ENCODE results near the gene TRDMT1. TPM values are rescaled to one million over a fixed set of nuclear protein-coding genes. Genes with fewer than 3 reads are reported as not detected.

The TRDMT1 gene
- total and polyA plus RNA-seq, 2 experiments from 2014 or later = 3.5 to 4.2 TPM

DNA sequence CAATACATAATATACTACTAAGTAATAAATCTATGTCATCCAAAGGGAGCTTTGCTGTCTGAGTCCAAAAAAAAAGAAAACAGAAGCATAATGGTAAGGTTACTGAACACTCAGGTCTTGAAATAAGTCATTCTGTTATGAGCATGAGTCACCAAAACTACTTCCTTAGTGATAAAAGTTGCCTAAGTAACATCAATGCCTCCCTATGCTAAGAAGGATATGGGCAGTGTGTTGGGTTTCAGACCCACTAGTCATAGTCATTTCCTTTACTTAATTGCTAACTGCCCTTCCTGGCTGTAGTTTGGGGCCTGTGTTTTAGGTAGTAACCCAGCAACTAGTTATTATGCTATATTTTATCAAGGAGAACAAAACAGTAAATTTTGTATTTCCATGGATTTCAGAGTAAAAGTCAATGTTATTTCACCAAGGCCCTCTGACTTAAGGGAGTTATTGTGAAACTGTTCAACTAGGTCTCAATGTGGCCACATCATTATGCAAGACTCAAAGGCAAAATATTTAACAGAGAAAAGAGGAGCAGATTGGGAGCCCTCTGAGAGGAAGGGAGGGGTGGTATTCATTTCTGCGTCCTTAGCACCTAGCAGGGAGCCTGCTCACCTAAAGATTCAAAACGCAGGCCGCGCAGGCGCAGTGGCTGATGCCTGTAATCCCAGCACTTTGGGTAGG is 14.9 kb upstream of the TRDMT1 start:
- Histone ChIP-seq H3K36me3 (replicated peaks; ENCODE audit: insufficient read depth, low read depth) (no peaks in the 10 kb centered on the region), H3K4me3 (no peak overlapping the region), H2AFZ (no peak overlapping the region), H3K27me3 (no peaks in the 10 kb centered on the region), H3K27ac (peak overlapping the region; percentile 85), H3K9me2 (replicated peaks; ENCODE audit: insufficient read depth) (no peaks in the 10 kb centered on the region), H3K9me3 (ENCODE audit: low read depth) (no peaks in the 10 kb centered on the region), H4K20me1 (ENCODE audit: insufficient read depth, poor library complexity, severe bottlenecking) (no peaks in the 10 kb centered on the region), H3K79me2 (no peaks in the 10 kb centered on the region), H3K4me1 (ENCODE audit: insufficient read depth) (peaks cover 10% of the 10 kb centered on the region), H3K4me2 (no peak overlapping the region)
- WGBS (ENCODE audit: low lambda C conversion rate, missing lambda C conversion rate) = 90% methylated on average over 5 of the region's 5 CpGs
- DNase-seq (ENCODE audit: low spot score) = peak; percentile 51
- TF ChIP-seq EZH2phosphoT487 (IDR thresholded peaks at IDR 0.05; ENCODE audit: low read depth, severe bottlenecking, unreplicated experiment) = no peak
- TF ChIP-seq EZH2 (IDR thresholded peaks at IDR 0.05; ENCODE audit: borderline replicate concordance) = no peak
- TF ChIP-seq, protein P1, sequence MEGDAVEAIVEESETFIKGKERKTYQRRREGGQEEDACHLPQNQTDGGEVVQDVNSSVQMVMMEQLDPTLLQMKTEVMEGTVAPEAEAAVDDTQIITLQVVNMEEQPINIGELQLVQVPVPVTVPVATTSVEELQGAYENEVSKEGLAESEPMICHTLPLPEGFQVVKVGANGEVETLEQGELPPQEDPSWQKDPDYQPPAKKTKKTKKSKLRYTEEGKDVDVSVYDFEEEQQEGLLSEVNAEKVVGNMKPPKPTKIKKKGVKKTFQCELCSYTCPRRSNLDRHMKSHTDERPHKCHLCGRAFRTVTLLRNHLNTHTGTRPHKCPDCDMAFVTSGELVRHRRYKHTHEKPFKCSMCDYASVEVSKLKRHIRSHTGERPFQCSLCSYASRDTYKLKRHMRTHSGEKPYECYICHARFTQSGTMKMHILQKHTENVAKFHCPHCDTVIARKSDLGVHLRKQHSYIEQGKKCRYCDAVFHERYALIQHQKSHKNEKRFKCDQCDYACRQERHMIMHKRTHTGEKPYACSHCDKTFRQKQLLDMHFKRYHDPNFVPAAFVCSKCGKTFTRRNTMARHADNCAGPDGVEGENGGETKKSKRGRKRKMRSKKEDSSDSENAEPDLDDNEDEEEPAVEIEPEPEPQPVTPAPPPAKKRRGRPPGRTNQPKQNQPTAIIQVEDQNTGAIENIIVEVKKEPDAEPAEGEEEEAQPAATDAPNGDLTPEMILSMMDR (IDR thresholded peaks at IDR 0.05; ENCODE audit: poor library complexity) = no peak

GRCh38 chr10:17215782-17216122 is 14.3 kb upstream of the TRDMT1 start:
- Histone ChIP-seq H3K9me2 (replicated peaks; ENCODE audit: insufficient read depth) (no peaks in the 10 kb centered on the region), H4K20me1 (ENCODE audit: insufficient read depth, poor library complexity, severe bottlenecking) (no peaks in the 10 kb centered on the region), H3K27ac (peak overlapping the region; percentile 85), H3K4me2 (no peak overlapping the region), H3K36me3 (replicated peaks; ENCODE audit: insufficient read depth, low read depth) (no peaks in the 10 kb centered on the region), H3K4me1 (ENCODE audit: insufficient read depth) (peaks cover 10% of the 10 kb centered on the region), H2AFZ (no peak overlapping the region), H3K9me3 (ENCODE audit: low read depth) (no peaks in the 10 kb centered on the region), H3K4me3 (no peak overlapping the region), H3K27me3 (no peaks in the 10 kb centered on the region), H3K79me2 (no peaks in the 10 kb centered on the region)
- TF ChIP-seq, protein P1 (IDR thresholded peaks at IDR 0.05; ENCODE audit: poor library complexity) = no peak
- TF ChIP-seq EZH2phosphoT487 (IDR thresholded peaks at IDR 0.05; ENCODE audit: low read depth, severe bottlenecking, unreplicated experiment) (no peak), EZH2 (IDR thresholded peaks at IDR 0.05; ENCODE audit: borderline replicate concordance) (no peak)
- WGBS (ENCODE audit: low lambda C conversion rate, missing lambda C conversion rate) = 90% methylated on average over 2 of the region's 2 CpGs
- DNase-seq (ENCODE audit: low spot score) = no peak

DNA sequence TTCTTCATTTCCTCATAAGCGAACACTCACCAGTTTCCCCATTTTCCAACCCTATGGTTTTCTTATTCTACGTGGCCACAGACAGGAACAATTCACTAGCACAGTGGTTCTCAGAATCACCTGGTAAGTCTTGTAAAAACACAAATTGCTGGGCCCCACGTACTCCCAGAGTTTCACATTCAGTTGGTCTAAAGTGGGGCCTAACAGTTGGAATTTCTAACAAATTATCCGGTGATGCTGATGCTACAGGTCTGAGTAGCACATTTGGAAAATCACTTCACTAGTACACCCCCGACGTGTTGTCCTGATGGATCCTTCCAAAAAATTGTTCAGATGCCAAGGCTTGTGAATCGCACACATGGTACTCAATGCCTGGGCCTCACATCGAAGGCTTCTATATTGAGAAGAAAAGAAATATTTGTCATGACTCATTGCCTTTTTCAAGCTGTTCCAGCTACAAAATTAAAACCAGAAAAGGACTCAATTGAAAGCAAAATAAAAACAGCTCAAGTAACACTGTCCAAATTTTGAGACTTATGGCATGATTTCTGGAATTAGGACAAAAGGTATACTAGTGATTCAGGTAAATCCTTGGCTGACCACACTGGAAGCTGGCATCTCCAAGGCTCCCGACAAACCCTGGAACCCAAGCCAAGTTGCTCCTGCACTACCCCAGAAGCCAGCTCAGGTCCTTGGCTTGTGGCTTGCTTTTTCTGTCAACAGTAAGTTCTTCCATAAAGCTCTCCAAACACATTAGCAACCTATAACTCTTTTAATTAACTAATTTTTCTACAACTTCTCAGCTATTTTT is 13.7 kb upstream of the TRDMT1 start:
- Histone ChIP-seq H3K27ac (peak overlapping the region; percentile 85), H3K27me3 (no peaks in the 10 kb centered on the region), H3K4me2 (no peak overlapping the region), H4K20me1 (ENCODE audit: insufficient read depth, poor library complexity, severe bottlenecking) (no peaks in the 10 kb centered on the region), H3K9me2 (replicated peaks; ENCODE audit: insufficient read depth) (no peaks in the 10 kb centered on the region), H3K9me3 (ENCODE audit: low read depth) (no peaks in the 10 kb centered on the region), H3K79me2 (no peaks in the 10 kb centered on the region), H3K4me1 (ENCODE audit: insufficient read depth) (peaks cover 10% of the 10 kb centered on the region), H2AFZ (no peak overlapping the region), H3K4me3 (no peak overlapping the region), H3K36me3 (replicated peaks; ENCODE audit: insufficient read depth, low read depth) (no peaks in the 10 kb centered on the region)
- no peak for DNase-seq (ENCODE audit: low spot score)
- no peak for TF ChIP-seq EZH2phosphoT487 (IDR thresholded peaks at IDR 0.05; ENCODE audit: low read depth, severe bottlenecking, unreplicated experiment)
- TF ChIP-seq EZH2 (IDR thresholded peaks at IDR 0.05; ENCODE audit: borderline replicate concordance) = no peak
- TF ChIP-seq, protein P1 (IDR thresholded peaks at IDR 0.05; ENCODE audit: poor library complexity) = no peak
- WGBS (ENCODE audit: low lambda C conversion rate, missing lambda C conversion rate) = 75% methylated on average over 9 of the region's 9 CpGs
